GM21529 (cell line): ENCODE results near the gene TAC4.
"Not testable (repeated sequence)": the region's sequence is repeated elsewhere in the genome, so short reads cannot be mapped to it uniquely, and the experiment has no call there.

Experiments used
- ATAC-seq: cut with Tn5 transposase; IDR thresholded peaks from one replicate; pipeline ENCODE4 v1.9.1; 2021; ENCODE audit not compliant: unreplicated experiment

TAC4 gene

GRCh38 chr17:49843774-49844350 lies 4.0 kb downstream of the TAC4 start:
- ATAC-seq, result no peak

- ATAC-seq, result no peak
These were observed 5.0 kb downstream of the TAC4 start for GRCh38 chr17:49842846-49843245.

DNA sequence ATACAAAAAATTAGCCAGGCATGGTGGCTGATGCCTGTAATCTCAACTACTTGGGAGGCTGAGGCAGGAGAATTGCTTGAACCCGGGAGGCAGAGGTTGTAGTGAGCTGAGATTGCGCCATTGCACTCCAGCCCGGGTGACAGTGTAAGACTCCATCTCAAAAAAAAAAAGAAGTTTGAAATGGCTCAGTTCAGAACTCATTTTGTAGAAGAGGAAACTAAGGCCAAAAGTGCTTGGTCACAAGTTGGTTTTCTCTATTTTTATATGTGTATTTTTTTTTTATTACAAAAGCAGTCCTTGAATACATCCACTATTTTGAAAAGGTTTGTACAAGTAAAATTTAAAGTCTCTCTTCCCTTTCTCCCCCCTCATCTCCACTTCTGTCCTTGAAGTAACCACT lies 5.5 kb downstream of the TAC4 start:
- ATAC-seq, result no peak

DNA sequence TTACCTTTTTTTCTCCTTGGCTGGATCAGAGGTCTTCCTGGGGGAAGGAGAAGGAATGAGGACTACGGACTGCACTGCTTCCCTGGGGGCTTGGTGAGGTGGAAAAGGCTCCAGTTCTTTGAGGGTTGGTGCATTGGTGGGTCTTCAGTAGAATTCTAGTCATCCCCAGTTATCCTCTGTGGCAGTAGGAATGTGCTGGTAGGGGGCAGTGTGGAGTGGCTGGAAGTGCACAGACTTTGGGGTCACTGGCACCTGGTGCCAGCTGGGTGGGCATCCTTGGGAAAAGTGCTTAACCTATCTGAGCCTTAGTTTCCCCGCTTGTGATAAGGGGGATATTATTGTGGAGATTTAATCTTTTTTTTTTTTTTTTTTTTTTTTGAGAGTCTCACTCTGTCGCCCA lies 6.3 kb downstream of the TAC4 start:
- ATAC-seq, result no peak

DNA sequence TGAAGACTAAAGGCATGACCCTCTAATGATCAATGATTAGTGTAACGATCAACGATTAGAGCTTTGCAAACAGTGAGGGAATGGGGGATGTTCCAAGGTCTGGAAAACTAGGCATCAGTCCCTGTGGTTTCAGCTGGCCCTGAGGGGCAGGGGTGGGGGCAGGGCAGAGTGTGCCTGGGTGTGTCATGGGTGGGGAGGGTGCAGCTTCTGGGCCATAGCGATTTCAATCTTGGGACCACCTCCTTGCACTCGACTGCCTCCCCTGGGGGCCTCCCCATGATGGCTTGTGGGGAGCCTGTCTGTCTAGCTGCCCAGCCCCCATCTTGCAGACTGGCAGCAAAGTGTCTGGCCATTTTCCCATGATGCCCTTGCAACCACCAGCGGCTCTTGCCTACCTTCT lies 8.4 kb downstream of the TAC4 start:
- ATAC-seq, result no peak

DNA sequence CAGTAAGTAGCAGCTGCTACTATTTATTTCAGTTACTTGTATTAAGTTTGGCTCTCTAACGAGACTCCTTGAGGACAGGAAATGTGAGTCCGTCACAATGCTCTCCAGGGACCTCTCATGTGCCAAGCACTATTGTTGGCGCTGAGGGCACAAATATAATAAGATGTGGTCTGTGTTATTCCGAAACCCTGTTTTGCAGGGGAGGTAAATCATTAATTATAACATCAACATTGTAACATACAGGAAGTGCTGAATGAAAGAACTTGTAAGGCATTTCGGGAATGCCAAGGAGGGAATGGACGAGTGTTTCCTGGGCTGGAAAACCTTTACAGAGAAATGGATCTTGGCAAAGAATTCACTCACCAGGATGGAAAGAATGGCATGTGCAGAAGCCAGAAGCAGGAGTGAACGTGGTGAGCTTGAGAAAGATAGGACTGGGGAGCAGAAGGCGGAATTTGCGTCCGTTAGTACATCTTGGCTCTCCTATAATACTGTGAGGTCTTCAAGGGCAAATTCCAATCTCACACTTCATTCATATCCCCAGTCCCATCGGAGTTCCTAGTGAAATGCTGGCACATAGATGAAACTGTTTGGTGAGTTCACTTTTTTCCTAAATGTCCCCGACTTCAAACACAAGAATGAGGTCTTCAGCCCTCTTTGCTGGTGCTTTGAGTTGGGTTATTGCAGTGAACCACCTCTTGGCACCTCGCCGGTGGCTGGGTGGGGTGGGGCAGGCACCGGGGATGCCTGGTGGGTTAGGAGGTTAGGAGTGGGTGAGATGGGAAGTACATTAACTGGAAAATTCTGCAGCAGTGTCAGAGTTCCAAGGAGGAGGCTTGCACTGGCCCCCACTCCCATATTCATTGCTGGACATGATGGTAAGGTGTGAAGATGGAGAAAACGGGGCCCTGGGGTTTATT lies 11.5 kb downstream of the TAC4 start:
- no peak for ATAC-seq

DNA sequence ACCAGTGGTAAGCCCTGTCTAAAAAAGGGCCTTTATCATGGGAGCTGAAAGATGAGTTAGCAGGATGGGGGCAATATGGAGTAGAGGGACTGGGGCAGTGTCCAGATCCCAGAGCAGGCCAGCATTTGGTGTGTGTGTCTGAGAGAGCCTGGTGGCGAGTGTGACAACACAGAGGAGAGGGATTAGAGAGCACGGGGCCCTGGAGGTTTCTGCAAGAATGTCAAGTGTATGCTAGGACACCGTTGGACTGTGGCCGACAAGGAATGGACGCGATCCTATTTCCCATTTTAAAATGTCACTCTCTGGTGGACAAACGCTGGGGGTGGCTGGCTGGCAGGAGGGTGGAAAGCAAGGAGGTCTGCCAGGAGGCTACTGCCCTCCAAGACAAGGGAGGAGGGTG lies 12.4 kb downstream of the TAC4 start:
- no peak for ATAC-seq

DNA sequence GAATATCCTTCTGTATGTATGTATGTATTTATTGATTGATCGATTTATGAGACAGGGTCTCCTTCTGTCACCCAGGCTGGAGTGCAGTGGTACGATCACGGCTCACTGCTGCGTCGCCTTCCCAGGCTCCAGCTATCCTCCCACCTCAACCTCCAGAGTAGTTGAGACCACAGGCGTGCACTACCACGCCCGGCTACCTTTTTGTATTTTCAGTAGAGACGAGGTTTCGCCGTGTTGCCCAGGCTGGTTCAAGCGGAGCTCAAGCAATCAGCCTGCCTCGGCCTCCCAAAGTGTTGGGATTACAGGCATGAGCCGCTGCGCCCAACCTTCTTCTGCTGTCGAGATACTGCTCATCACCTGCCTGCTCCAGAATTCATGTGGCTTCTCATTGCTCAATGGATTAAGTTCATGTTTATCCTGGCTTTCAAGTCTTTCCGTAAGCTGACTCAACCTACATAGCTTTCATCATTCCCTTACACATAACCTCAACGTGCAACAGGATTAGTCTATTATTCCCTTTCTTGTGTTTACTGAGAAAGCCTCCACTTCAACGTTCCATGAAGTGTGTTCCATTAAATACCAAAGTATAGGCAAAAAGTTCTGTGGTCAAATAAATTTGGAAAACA lies 13.6 kb downstream of the TAC4 start:
- no peak for ATAC-seq

GRCh38 chr17:49832840-49833599 lies 14.8 kb downstream of the TAC4 start:
- no peak for ATAC-seq

DNA sequence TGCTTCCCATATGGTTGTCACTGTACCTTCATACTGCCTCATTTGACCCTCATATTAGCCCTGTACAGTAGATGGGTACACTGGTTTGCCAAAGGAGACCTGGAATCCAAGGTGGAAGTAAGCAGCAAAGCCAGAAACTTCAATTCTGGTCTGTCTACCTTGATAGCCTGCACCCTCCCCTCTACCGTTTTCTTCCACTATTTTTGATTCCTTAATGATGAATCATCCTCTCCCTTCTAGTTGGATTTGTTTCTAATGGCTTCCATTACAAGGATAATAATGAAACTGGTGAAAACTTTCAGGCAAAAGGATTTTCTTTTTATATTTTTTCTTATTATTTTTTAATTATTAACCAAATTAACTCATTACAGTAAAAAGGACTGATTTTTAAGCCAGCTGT lies 17.3 kb downstream of the TAC4 start:
- ATAC-seq, result no peak

DNA sequence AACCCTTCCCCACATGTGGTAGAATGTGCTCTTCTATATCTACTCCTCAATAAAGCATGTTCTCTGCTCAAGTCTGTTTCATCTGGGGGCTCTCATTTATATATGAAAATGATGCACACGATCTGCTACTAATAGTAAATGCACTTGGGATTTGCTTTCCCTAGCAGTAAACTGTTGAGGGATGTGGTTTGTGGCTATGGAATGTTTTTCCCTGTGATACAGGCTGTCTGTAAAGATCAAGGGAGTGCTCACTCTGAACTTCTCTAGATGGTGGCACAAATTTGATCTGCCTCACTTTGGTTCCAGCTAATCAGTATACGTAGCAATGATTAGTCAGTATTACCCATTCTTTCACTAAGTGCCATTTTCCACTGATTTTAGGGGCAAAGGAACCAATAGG lies 18.8 kb downstream of the TAC4 start:
- ATAC-seq, result no peak

GRCh38 chr17:49828325-49828724 lies 19.5 kb downstream of the TAC4 start:
- ATAC-seq, result not testable (repeated sequence)

DNA sequence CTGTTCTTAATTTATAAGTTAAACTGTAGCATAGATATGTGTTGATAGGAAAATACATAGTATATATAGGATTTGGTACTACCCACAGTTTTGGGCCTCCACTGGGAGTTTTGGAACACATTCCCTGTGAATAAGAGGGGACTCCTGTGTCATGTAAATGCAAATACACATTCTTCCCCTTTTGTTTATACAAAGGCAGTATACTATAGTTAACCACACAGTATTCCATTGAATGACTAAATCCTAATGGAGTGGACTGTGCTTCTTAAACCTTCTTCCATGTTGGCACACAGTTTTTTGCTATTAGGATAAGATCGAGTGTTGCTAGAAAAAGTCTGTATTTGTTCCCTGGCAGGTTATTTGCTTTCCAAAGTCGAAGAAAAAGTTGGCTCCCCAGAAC lies 22.2 kb downstream of the TAC4 start:
- ATAC-seq, result no peak

- no peak for ATAC-seq
These were observed 24.3 kb downstream of the TAC4 start for GRCh38 chr17:49823614-49824013.

DNA sequence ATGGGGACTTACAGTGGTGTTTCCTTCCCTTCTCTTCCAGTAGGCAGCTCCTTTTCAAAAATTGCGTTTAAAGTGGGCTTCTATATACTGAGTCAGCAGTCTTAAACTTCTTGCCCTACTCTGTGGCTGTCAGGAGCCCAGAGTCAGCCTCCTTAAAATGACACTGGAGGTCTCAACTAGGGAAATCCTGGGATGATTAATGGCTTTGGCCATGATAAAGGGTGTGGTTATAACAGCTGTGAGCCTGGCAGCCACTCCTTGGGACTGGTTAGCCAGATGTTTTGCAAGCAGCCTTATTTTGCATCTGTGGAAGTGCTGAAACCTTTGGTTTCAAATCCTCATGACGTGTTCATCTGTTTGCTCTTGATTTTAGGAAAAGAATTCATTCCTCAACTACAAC lies 25.0 kb downstream of the TAC4 start:
- ATAC-seq, result no peak

DNA sequence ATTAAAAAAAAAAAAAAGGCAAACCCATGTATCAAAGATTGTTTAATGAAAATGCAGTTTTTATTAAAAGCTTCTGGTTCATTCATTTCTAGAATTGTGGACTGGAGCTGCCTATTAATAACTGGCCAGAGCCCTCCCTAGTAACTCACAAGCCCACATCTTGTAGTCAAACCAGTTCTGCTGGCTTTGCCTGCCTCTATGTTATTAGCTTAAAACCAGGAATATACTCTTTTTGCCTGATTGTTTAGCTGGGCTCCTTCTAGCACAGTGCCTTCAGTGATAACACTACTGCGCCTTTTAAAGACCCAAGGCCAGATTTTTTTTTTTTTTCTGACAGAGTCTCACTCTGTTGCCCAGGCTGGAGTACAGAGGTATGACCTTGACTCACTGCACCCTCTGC lies 26.0 kb downstream of the TAC4 start:
- ATAC-seq, result no peak

DNA sequence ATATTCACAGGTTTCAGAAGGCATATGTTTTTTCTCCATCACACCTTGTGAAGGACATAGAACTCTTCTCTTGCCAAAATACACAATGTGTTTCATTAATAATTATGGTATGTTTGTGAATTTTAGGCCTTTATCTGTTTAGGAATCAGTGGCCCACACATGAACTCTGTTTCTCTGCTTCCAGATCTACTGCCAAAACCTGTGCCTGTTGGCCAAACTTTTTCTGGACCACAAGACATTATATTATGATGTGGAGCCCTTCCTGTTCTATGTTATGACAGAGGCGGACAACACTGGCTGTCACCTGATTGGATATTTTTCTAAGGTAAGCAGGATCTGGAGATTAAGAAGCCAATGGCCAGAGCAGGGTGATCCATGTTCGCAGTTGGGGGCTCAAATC lies 26.4 kb downstream of the TAC4 start:
- ATAC-seq, result no peak

DNA sequence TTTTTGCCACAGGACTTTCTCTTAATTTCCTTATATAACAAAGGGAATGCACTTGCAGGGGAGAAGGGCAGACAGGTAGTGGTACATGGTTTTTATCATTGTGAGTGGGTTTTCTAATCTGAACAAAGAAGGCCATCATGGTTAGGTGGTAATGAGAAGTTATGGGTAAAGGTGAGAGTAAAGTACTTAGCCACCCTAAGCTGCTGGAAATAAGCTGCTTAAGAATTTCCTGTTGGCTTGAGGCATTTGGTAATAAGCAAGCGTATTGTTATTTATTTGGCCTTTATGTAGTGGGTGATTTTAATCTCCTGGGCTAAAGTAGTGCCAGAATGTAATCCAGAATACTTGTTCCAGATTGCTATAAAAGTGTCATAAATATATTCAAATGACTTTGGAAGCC lies 27.1 kb downstream of the TAC4 start:
- no peak for ATAC-seq

GRCh38 chr17:49819651-49820050 lies 28.2 kb downstream of the TAC4 start:
- no peak for ATAC-seq

GRCh38 chr17:49819138-49819537 lies 28.7 kb downstream of the TAC4 start:
- ATAC-seq, result no peak

DNA sequence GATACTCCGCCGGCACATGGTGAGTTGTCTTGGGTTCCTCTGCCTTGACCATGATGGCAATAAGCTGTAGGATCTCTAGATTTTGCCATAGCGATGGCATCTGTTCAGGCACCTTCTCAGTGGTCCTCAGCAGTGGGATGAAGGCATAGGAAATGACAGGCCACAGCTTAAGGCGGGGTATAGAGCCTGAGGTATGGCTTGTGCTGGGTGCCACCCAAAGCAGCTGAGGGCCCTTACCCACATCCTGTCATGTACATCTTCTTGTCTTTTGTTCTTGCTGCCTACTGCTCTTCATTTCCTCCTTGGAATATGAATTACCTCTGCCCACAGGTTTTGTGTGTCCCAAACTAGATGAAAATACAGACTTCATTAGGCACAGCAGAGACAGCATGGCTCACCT lies 29.9 kb downstream of the TAC4 start:
- ATAC-seq, result no peak
